ENCODE measurements around the gene ALDH1L1.

DNA sequence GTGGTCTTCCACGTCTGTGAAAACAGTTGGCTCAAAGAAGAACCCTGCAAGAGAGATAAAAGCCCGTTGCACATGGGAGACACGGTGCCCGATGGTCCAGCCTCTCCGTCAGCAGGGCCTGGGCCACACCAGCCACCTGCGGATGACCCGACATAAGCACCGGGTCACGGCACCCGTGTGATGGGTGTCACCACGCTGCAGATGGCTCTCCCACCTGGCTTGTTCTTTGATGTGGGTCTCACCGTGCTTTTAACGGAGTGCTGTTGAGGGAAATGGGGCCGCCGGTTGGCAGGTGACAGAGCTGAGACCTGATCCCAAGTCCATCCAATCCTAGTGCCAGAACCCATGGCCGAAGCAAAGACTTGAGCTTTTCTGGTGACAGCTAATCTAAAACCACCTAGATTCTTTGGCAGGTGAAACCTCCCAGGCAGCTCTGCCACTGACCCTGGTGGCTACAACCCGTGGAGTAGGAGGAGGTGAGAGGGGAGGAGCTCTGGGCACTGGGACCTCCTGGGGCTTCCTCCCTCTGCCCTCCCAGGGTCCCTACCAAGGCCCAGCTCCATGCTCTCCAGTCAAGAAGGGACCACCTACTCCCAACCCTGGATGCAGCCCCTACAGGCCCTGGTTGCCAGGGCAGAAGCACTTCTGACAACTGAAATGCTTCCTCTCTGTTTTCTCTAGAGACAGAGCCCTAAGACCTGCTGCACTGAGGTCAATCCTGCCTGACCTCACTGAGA, 73.0 kb downstream of the ALDH1L1 start:
- TF ChIP-seq, protein P1, sequence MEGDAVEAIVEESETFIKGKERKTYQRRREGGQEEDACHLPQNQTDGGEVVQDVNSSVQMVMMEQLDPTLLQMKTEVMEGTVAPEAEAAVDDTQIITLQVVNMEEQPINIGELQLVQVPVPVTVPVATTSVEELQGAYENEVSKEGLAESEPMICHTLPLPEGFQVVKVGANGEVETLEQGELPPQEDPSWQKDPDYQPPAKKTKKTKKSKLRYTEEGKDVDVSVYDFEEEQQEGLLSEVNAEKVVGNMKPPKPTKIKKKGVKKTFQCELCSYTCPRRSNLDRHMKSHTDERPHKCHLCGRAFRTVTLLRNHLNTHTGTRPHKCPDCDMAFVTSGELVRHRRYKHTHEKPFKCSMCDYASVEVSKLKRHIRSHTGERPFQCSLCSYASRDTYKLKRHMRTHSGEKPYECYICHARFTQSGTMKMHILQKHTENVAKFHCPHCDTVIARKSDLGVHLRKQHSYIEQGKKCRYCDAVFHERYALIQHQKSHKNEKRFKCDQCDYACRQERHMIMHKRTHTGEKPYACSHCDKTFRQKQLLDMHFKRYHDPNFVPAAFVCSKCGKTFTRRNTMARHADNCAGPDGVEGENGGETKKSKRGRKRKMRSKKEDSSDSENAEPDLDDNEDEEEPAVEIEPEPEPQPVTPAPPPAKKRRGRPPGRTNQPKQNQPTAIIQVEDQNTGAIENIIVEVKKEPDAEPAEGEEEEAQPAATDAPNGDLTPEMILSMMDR (conservative IDR thresholded peaks at IDR 0.05; ENCODE audit: low read depth, low read length): no peak
- TF ChIP-seq RCOR1 (IDR thresholded peaks at IDR 0.05; ENCODE audit: insufficient replicate concordance, low read length) (no peak), MAZ (IDR thresholded peaks at IDR 0.05; ENCODE audit: borderline replicate concordance, low read depth, low read length) (no peak), RFX5 (IDR thresholded peaks at IDR 0.05; ENCODE audit: low read depth, low read length) (no peak), POLR2A (IDR thresholded peaks at IDR 0.05; ENCODE audit: low read depth, low read length) (no peak), BHLHE40 (IDR thresholded peaks at IDR 0.05; ENCODE audit: low read depth, low read length) (no peak), CHD1 (IDR thresholded peaks at IDR 0.05; ENCODE audit: low read depth, low read length) (no peak), MXI1 (IDR thresholded peaks at IDR 0.05; ENCODE audit: borderline replicate concordance, low read depth, low read length) (no peak), NFE2L2 (IDR thresholded peaks at IDR 0.05; ENCODE audit: low read depth, low read length) (no peak)
- TF ChIP-seq, protein P2, sequence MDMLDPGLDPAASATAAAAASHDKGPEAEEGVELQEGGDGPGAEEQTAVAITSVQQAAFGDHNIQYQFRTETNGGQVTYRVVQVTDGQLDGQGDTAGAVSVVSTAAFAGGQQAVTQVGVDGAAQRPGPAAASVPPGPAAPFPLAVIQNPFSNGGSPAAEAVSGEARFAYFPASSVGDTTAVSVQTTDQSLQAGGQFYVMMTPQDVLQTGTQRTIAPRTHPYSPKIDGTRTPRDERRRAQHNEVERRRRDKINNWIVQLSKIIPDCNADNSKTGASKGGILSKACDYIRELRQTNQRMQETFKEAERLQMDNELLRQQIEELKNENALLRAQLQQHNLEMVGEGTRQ (IDR thresholded peaks at IDR 0.05; ENCODE audit: low read depth, low read length): no peak
- TF ChIP-seq, protein P3, sequence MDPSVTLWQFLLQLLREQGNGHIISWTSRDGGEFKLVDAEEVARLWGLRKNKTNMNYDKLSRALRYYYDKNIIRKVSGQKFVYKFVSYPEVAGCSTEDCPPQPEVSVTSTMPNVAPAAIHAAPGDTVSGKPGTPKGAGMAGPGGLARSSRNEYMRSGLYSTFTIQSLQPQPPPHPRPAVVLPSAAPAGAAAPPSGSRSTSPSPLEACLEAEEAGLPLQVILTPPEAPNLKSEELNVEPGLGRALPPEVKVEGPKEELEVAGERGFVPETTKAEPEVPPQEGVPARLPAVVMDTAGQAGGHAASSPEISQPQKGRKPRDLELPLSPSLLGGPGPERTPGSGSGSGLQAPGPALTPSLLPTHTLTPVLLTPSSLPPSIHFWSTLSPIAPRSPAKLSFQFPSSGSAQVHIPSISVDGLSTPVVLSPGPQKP (IDR thresholded peaks at IDR 0.05; ENCODE audit: borderline replicate concordance, low read depth, low read length): no peak
